Inflammatory macrophage treated with lipopolysaccharide for 1 hour (primary cell): ENCODE measurements around the gene PPP1R26.

ENCODE experiments used
- DNase-seq, 2 donors: peaks; one replicate each; pipeline ENCODE4 v3.0.0-alpha.2; 2020 to 2022

PPP1R26 gene

DNA sequence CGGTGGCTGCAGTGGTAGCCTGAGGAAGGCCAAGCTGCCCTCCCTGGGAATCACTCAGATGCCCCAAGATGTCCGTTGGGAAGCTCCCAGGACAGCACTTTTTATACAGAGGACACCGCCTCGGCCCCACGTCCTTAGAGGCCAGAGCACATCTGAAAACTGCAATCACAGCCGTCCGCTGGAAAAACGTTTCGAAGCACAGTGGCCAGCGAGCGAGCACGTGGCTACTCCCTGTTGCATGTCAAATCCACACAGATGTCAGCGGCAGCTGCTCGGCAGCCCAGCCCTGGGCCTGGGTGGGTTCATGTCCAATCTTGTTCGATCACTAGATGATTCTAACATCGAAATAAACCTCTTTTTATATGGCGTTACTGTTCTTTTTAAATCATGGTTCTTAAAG is 8.9 kb downstream of the PPP1R26 start:
- DNase-seq, result no peak

DNA sequence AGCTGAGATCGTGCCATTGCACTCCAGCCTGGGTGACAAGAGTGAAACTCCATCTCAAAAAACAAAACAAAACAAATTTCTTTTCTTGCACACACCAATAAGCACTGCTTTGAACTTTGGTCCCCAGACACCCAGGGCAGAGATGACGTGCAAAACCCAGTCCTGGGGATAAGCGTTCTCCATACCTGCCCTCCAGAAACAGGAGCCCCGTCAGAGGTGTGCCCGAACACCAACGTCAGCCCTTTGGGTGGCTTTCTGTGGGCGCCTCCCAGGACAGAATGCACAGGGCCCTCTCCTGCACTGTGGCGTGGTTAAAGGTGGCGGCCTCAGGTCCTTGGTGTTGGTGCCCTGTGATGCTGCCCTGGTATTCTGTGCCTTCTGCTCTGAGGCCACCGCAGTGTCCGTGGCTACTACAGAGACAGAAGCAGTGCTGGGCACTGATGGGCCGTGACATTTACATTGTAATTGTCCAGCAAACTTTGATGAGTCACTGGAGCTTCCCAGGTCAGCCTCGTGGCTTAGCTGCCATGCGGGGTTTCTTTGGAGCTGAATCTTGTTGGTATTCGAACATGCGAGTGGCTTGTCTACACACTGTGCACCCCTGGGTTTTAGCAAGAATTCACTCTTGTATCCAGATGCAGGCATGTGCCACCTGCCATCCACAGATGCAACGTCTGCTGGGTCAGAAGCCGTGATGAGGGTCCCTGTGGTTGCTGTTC is 9.8 kb downstream of the PPP1R26 start:
- no peak for DNase-seq

DNA sequence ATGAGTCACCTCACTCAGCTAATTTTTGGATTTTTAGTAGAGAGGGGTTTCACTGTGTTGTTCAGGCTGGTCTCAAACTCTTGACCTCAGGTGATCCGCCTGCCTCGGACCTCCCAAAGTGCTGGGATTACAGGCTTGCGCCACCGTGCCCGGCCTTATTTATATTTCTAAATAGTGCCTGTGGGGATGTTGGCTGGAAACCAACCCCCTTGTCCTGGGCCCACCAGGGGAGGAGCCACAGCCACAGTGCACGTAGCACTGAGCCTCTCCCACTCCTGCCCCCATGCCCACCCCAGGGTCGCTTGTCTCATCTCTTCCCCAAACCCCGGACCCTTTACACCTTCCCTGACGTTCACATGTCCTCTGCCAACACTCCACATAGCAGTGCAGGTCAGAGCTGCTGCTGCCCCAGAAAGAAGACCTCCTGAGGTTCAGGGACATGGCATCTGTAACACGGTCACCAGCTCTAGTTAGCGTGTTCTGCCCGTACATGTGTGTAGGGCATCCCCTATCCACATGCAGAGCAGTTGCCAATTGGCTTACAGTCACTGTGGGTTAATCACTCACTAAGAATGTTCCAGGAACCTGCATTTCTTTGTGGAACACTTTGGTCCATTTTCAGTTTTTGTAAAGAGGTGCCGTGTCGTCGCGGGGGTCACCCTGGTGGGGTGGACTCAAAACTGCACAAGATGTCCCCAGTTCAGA is 10.7 kb downstream of the PPP1R26 start:
- no peak for DNase-seq

DNA sequence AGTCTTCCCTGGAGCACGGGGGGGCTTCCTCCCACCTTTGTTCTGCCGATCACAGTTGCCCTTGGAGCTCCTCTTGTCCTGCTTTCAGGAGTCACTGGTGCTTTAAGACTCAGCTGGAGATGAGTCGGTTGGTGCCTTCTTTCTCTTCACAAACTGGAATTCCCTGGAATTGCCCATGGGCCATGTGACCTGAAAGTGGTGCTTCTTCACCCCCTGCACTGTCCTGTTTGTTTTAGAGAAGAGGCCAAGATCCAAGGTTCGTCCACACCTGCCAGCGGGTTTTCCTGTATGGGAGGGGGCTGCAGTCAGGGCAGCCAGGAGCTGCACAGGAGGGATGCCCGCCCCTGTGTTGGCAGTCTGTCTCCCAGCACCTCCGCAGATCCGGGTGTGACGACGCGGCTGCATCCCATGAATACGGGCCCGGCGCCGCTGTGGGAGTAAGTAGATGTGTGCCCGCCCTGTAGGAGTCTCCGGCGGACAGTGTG is 11.4 kb downstream of the PPP1R26 start:
- no peak for DNase-seq

DNA sequence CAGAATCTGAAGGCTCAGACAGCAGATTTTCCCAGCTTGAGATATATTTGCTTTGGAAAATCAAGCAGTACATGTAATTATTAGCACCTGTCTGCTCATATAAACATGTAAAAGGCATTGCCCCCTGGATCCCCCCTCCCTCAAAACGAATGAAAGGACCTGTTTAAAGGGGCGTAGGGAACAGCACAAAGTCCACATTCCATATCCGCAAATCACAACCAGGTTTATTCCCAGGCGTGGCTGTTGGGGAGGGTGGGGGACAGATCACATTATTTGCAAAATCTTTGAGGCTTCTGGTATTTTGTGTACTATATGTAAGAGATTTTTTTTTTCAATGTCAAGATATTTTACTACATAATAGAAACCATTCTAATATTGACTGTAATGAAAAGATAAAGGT is 12.2 kb downstream of the PPP1R26 start:
- no peak for DNase-seq

DNA sequence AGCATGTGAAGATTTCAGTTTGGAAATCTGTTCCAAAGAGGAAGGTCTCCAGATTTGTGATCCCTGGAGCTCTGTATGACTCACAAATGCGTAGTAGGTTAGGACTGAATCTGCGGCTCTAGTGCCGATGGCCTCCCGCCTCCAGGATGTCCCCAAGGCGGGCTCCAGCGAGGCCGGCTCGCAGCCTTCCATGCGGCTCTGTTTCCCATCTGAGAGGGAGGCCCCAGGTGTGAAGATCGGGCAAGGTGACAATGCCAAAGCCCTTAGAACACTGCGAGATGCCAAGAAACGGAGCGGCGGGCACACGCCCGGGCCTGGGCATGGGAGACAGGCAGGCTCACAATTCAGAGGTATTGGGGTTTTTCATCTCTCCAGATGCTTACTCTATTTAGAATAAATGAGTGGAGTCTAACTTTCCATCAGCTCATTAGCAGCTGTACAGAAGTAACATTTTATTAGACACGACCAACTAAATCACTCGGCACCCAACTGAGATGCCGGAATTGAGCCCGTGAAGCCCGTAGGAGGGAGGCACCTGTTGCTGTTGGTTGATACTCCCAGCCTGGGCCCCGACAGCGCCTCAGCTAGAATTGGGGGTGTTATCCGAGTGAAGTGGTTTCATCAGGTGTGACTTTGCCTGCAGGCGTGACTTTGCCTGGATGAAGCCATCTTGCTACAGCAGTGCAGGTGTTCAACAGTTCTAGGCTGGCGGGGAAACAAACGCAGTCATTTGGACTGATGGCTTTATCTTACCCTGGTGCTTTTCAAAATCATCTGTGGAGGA is 13.5 kb downstream of the PPP1R26 start:
- DNase-seq, result no peak

DNA sequence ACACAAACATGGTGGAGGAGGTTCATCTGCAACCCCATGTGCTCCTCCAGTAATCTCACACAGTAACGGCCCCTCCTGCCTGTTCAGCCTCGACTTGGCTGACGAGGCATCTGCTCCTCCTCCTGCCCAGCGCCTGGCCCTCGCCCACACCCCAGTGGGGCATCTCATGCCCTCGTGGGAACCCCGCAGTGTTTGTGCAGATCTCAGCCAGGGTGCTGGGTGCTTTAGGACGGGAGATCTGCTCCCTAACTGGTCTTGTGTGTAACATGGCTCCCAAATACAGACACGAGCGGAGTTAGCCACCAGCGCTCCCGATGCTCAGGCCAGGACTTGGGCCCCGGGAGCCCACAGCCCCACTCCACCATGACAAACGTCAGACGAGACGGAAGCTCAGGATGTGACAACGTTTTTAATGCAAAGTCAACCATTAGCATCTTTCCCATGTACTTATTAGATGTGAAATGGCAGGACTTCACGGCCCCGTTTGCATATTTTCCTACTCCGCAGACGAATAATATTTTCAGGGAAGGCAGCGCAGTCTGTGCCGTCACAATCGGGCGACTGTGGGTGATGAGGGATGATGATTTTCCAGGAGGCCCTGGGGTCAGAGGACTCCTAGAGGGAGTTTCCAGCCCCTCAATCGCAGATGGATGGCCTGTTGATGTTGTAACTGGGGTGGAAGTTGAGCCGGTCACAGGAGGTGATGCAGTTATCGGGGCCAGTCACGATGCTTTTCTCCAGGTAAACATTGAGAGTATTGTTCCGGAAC is 15.4 kb downstream of the PPP1R26 start:
- no peak for DNase-seq

DNA sequence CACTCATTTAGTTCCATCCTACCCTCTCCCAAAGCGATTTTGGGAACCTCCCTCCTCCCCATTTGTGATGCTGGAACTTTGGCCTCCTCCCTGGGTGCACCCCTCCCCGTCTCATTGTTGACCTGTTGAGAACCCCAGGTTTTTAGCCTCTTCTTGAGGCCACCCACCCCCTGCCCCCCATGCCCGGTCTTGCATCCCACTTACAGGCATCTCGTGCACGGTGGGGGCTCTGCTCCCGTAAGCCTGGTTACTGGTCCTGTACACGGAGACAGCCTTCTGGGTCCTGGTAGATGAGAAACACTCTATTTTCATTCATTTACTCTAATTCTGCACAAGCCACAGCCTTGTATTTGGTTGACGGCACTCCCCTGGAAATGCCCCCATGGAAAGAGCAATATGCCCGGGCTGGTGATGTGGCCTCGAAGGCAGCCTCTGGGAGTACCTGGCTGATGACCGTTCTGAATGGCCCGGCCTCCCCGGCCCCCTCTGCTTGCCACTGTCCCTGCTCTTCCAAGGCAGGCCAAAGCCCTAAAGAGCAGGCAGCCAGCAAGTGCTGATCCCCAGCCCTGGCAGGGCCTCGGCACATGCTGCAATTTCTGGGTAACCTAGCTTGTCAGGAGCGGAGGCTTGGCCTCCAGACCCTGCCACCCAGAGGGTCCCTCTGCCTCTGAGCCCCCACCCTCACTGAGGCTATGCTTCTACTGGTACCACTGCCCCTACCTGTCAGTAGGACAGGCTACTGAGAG is 19.0 kb downstream of the PPP1R26 start:
- DNase-seq, result no peak

DNA sequence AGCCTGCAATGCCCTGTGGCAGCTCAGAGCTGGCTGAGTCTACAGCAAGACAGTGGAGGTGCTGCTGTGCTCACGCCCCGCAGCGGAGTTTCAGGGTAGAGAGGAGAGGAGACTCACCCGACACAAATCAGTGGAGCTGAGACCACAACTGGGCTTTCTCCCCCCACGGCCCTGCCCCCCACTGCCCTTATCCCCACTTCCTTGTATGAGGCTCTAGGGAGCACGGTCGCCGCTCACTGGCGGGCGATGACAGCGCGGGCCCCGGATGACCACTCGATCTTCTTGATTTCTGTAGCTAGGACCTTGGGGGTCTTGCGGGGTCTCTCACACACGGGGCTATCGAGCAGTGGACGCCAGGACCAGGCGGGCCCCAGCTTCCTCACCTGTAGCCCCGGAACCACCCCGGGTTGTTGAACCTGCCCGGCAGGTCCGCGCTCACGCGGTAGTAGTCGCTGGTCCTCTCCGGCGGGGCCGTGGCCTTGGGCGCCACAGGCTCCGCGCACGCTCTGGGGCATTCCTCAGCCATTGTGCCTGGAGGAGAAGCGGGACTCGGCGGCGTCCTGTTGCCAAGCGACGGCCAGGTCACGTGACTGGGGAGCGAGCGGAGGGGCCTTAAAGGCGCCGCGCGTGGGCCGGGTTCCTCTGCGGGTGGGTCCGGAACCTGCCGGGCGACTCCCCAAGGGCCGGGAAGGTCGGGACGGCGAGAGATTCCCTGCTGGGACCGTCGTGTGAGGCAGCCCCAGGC is 19.9 kb downstream of the PPP1R26 start:
- DNase-seq, result peak; percentile 75 to 93

DNA sequence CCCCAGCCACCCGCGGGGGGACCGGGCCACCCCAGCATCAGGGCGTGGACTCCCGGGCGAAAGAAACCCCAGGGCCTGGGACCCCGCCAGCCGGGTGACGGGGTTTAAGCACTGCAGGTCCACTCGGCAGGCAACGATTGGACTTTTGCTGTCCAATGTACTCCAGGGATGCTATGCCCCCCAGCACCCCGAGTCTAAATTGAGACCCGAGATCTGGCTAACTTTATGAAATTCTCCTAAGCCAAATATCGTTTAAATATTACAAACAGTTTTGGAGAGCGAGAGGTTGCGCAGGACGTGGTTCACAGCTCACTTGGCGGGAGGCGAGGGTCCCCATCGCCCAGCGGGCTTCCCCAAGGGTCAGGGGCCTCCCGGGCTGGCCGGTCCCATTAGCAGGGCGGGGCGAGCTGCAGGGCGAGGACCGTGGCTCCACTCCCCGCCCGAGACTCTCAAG is 20.5 kb downstream of the PPP1R26 start:
- peak in 1 of 2 donors; percentile 11 for DNase-seq

DNA sequence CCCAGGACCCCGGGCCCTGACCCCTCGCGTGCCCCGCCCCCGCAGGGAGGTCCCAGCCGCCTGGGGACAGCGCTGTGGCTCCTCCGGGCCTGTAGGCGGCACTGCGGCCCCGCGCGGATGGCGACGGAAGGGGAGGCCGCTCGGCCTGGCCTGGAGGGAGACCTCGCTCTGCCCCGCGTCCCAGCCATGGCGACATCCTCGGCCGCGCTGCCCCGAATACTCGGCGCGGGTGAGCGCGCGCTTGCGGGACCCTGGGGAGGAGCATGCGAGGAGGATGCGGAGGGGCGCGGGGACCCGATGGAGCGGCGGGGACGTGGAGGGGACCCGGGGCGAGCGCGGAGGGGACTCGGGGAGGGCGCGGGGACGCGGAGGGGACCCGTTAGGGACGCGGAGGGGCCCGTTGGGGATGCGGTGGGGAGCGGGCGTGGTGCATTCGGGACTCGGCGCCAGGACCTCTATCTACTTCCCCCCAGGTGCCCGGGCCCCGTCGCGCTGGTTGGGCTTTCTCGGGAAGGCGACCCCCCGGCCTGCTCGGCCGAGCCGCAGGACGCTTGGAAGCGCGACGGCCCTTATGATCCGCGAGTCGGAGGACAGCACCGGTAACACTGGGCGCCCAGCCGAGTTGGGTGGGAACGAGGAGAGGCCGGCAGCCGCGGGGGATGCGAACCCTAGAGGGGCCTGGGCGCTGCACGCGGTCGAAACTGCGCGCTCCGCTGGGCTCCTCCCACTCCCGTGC is 21.1 kb downstream of the PPP1R26 start, which contains the start of gene MRPS2:
Gene MRPS2, plus strand, starts transcription at position 158 of the 736 bp plus-strand sequence. Its CDS starts 29 bp downstream, at position 187.
- DNase-seq, result peak; percentile 79 to 90

DNA sequence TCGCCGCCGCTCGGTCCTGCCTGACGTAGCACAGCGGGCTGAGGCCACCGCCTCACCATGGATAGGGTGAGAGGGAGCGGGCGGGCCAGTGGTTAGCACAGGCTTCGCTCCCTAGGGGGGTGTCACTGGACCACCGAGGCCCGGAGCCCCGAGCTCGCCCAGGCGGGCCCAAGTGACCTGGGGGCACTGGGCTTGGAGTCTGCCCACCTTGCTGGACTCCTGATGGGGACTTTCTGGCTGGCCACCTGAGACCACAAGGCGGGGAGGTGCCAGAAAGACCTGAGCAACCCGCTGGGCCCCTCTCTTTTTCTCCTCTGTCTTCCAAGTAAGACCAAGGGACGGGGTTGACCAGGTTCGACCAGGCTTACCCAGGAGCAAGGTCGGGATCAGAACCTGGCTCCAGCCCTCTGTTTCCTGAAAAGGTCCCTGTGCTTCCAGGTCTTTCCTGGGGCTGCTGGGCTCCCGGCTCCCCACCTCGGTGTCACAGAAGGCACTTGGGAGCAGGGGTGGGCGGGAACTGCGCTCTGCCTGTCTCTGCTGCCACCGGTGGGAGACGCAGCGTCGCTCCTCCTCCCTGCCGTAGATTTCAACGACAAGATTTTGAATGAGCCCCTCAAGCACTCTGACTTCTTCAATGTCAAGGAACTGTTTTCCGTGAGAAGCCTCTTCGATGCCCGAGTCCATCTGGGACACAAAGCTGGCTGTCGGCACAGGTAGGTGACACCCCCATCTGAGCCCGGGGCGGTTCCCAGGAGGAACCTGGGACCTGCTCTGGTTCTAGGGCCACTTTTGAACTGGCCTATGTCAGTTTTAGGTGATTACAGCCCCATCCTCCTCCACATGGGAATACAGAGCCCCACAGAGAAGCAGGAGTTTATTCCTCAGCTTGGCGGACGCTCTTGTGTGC is 21.9 kb downstream of the PPP1R26 start:
- DNase-seq, result no peak

DNA sequence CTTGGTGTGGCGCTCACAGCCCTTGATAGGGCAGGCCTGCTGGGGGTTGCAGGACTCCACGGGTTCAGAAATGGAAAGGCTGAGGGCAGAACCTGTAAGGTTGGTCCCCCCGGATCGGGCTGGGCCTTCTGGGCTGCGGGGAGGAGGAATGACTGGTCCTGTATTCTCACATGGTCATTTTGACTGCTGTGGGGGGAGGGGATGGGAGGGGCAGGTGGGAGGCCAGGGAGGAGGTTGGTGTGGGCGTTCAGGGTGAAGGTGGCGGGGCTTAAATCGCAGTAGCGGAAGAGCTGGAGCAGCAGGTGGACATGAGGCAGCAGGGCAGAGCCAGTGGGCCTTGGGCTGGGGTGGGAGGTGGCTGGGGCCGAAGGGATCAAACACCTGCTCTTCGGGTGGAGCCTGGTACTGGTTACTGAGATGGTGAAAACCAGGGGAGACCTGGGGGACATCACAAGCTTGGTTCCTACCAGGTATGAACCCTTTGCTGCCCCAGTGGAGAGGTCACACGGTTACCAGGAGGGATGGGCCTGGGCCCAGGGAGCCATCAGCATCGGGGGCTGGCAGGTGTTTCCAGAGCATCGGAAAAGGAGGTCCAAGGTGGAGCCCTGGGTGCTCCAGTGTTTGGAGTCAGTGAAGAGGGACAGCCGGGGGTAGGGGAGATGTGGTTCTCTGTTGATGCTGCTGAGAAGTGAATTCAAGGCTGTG is 22.7 kb downstream of the PPP1R26 start:
- DNase-seq, result no peak

DNA sequence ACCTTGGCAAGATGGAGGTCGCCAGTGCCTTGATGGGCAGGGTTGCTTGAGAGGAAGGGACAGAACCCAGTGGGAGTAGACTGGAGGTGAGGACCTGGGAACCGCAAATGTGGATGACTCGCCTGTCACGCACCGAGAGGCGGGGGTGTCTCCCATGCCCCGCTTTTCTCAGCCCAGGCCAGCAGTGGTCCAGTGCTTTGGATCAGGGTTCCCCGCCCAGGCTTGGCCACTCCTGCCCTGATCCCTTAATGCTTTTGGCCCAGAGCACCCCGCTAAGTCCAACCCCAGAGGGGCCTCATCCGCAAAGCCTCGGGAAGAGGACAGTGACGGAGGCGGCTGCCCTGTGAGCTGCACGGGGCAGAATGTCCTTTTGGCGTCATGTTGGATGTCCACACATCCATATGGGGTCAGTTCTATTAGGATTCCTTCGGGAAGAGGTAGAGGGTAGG is 23.3 kb downstream of the PPP1R26 start:
- no peak for DNase-seq

DNA sequence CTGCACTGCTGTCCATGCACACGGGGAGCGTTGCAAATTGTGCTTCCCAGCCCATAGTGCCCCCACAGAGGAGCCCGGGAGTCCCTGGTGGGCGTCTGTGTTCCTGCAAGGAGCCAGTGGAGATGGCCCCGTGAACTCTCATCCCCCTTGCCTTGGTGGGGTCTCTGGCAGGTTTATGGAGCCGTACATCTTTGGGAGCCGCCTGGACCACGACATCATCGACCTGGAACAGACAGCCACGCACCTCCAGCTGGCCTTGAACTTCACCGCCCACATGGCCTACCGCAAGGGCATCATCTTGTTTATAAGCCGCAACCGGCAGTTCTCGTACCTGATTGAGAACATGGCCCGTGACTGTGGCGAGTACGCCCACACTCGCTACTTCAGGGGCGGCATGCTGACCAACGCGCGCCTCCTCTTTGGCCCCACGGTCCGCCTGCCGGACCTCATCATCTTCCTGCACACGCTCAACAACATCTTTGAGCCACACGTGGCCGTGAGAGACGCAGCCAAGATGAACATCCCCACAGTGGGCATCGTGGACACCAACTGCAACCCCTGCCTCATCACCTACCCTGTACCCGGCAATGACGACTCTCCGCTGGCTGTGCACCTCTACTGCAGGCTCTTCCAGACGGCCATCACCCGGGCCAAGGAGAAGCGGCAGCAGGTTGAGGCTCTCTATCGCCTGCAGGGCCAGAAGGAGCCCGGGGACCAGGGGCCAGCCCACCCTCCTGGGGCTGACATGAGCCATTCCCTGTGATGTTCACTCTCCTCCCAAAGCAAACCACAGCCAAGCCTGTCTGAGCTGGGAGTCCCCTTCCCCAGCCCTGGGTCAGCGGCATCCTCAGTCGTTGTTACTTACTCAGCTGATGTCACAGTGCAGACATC is 24.0 kb downstream of the PPP1R26 start:
- no peak for DNase-seq

DNA sequence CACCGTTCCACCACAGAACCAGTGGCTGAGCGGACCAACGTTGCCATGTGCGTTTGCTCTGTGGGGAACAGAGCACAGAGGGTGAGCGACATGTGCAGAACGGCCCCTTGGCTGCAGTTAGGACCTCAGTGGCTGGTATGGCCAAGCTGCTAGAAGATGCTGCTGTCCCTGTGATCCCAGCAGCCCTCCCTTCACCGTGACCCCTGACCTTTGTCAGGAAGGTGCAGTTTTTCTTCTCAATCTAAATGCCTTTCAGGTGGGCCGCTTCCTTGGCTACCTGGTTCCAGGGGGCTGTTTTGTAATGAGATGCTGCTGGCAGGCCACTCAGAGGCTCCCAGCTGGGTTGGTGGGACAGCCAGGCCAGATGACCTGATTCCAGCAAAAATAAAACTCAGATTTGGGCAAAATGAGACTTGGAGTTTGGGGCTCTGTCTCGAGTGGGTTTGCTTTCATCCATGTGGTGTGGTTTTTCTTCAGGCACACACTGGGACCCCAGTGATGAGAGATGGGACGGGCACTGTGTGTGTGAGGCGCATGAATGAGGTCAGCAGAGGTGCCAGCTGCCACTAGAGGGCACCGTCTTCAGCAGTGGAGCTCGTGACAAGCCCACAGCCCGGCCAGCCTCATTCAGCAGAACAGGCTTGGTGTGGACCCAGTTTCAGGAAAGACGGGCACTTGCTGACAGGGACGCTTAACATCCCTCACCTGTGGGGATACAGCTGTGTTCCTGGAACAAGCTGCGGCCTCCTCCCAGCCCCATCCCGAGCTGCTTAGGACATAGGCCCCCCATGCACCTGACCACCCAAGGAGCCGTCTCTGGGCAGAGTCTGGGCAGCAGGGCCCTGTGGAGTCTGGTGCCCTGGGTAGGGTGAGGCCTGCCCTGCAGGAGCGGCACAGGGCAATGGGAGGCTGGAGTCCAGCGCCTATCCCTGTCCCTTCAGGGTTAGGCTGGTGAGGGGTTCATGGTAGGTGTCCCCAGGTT is 25.0 kb downstream of the PPP1R26 start:
- DNase-seq, result peak in 1 of 2 donors; percentile 48
